Keratinocyte (primary cell): ENCODE measurements around the gene CCDC127. TPM values are rescaled to one million over a fixed set of nuclear protein-coding genes. Genes with fewer than 3 reads are reported as not detected.
A peak's percentile ranks its signal among the peaks of the same experiment; 100 is the strongest.

Experiments
- DNase-seq: peaks from one replicate; pipeline ENCODE4 v3.0.0-alpha.2; 2011; ENCODE audit warnings: low read depth, missing footprints, low spot score
- FAIRE-seq: peaks from 2 replicates; lab custom pipeline; 2011; peaks lifted over from hg19 to GRCh38; lab: Jason Lieb, UNC
- H2AFZ ChIP-seq: 2 replicates; pipeline ENCODE4 v1.6.0; 2012; ENCODE audit warnings: low read length, control low read depth, inconsistent platforms; ENCODE audit not compliant: control insufficient read depth
- H3K27ac ChIP-seq: 2 replicates; pipeline ENCODE4 v1.5.1; 2011; ENCODE audit warnings: low read length; ENCODE audit not compliant: control insufficient read depth, insufficient read depth
- H3K27me3 ChIP-seq: 3 replicates; pipeline ENCODE4 v1.6.0; 2011; ENCODE audit warnings: low read length; ENCODE audit not compliant: control insufficient read depth, insufficient read depth; ENCODE audit errors: extremely low read depth
- H3K36me3 ChIP-seq, 2 experiments: 2 replicates in 1 of 2; 3 replicates in 1 of 2; pipeline ENCODE4 v1.5.1; 2011; ENCODE audit warnings: low read length in 2 of 2, mild to moderate bottlenecking in 1 of 2; ENCODE audit not compliant: control insufficient read depth in 2 of 2, insufficient read depth in 2 of 2; ENCODE audit errors: extremely low read depth in 1 of 2
- H3K4me1 ChIP-seq: 3 replicates; pipeline ENCODE4 v1.5.1; 2011; ENCODE audit warnings: low read length; ENCODE audit not compliant: control insufficient read depth, insufficient read depth; ENCODE audit errors: extremely low read depth
- H3K4me2 ChIP-seq: 3 replicates; pipeline ENCODE4 v1.6.0; 2011; ENCODE audit warnings: low read depth, low read length; ENCODE audit not compliant: control insufficient read depth, insufficient read depth; ENCODE audit errors: extremely low read depth
- H3K4me3 ChIP-seq, 3 experiments: fragments of 200-600 bp in 1 of 3; sonication (generic) in 1 of 3; 2 replicates in 2 of 3; 3 replicates in 1 of 3; pipeline ENCODE4 v1.5.1; 2011 to 2016; ENCODE audit warnings: low read length in 3 of 3, mild to moderate bottlenecking in 3 of 3, control low read depth in 2 of 3, inconsistent platforms in 1 of 3, low read depth in 1 of 3, mixed read lengths in 1 of 3, mixed run types in 1 of 3, moderate library complexity in 1 of 3; ENCODE audit not compliant: control insufficient read depth in 2 of 3, insufficient read depth in 2 of 3; ENCODE audit errors: extremely low read depth in 1 of 3
- H3K79me2 ChIP-seq: 2 replicates; pipeline ENCODE4 v1.6.0; 2012; ENCODE audit warnings: low read length; ENCODE audit not compliant: control insufficient read depth, insufficient read depth
- H3K9ac ChIP-seq: 3 replicates; pipeline ENCODE4 v1.6.0; 2011; ENCODE audit warnings: low read length; ENCODE audit not compliant: control insufficient read depth, insufficient read depth; ENCODE audit errors: extremely low read depth
- H3K9me1 ChIP-seq: 3 replicates; pipeline ENCODE4 v1.6.0; 2011; ENCODE audit warnings: low read length; ENCODE audit not compliant: control insufficient read depth, insufficient read depth; ENCODE audit errors: extremely low read depth
- H3K9me3 ChIP-seq: 2 replicates; pipeline ENCODE4 v1.5.1; 2012; ENCODE audit warnings: low read depth, low read length; ENCODE audit not compliant: control insufficient read depth
- H4K20me1 ChIP-seq: 3 replicates; pipeline ENCODE4 v1.6.0; 2011; ENCODE audit warnings: low read length; ENCODE audit not compliant: control insufficient read depth, insufficient read depth; ENCODE audit errors: extremely low read depth
- EZH2 ChIP-seq: IDR thresholded peaks from one replicate; pipeline ENCODE4 v1.6.1; 2012; ENCODE audit warnings: inconsistent platforms, mild to moderate bottlenecking, low read length, moderate library complexity
- dilution Hi-C: fragments of 300-500 bp; cut with MboI; formaldehyde crosslinking; loops from one replicate; pipeline ENCODE4 v1.7.0; 2020; ENCODE audit warnings: low sequenced_read_pairs; ENCODE audit not compliant: extremely low pct_ligation_motif_present
- polyA plus RNA-seq, 5 experiments: library from polyadenylated mRNA; depleted of rRNA in 3 of 5; stranded (reverse) in 3 of 5; stranded (forward) in 1 of 5; unstranded in 1 of 5; fragments of >200 nt; gene quantifications; 1 replicate in 1 of 5; 2 replicates in 3 of 5; 3 replicates in 1 of 5; pipeline versions ENCODE4 v1.2.1 to v1.2.3, GENCODE V29; 2011 to 2012; ENCODE audit warnings: missing spikeins in 2 of 5, low read depth in 1 of 5, low replicate concordance in 1 of 5
- TF ChIP-seq, protein P1 (sequence below), 3 experiments: IDR thresholded peaks in 1 of 3; conservative IDR thresholded peaks in 1 of 3; optimal IDR thresholded peaks in 1 of 3; 2 replicates in 2 of 3; 3 replicates in 1 of 3; pipeline versions ENCODE3 to v1.5.1; 2011; ENCODE audit warnings: low read length in 3 of 3, mild to moderate bottlenecking in 3 of 3, moderate library complexity in 2 of 3, control low read depth in 1 of 3, inconsistent platforms in 1 of 3; ENCODE audit not compliant: insufficient read depth in 2 of 3; ENCODE audit errors: extremely low read depth in 1 of 3

CCDC127 gene
- polyA plus RNA-seq, 1 donor (not counting 4 experiments of a cell fraction or from before 2014, with no cell fraction given) = 4.9 TPM

DNA sequence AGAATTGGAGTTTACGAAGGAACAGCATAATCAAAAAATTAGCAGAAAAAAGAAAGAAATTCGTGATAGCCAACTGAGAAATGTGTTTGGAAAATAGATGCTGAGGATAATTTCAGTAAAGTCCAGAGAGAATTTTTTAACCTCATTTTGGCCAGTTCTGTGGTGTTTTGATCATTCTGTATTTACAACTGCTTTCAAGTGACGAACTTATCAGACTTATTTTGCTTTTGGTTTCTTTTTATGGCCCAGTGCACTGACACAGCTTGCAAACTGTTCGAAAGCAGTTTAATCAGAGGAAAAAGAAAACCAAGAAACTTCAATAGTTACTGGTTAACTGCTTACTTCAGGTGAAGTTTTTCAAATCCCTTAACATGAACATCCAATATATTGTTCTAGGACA lies 2.0 kb upstream of the CCDC127 start:
- DNase-seq (no peak), FAIRE-seq (no peak)
- Histone ChIP-seq H3K4me2 (peak overlapping the region; percentile 78), H3K9me1 (no peaks in the 10 kb centered on the region), H2AFZ (no peak overlapping the region), H3K4me3 (peak overlapping the region; percentile 62 to 99 (median 89)), H3K9me3 (no peaks in the 10 kb centered on the region), H3K9ac (peak overlapping the region; percentile 87), H4K20me1 (peaks cover 2% of the 10 kb centered on the region), H3K79me2 (peaks cover 70% of the 10 kb centered on the region), H3K4me1 (peaks cover 8% of the 10 kb centered on the region), H3K27me3 (no peaks in the 10 kb centered on the region), H3K27ac (peak overlapping the region; percentile 8), H3K36me3 (peaks cover 7 to 12% of the 10 kb centered on the region in 2 experiments)
- TF ChIP-seq, protein P1, sequence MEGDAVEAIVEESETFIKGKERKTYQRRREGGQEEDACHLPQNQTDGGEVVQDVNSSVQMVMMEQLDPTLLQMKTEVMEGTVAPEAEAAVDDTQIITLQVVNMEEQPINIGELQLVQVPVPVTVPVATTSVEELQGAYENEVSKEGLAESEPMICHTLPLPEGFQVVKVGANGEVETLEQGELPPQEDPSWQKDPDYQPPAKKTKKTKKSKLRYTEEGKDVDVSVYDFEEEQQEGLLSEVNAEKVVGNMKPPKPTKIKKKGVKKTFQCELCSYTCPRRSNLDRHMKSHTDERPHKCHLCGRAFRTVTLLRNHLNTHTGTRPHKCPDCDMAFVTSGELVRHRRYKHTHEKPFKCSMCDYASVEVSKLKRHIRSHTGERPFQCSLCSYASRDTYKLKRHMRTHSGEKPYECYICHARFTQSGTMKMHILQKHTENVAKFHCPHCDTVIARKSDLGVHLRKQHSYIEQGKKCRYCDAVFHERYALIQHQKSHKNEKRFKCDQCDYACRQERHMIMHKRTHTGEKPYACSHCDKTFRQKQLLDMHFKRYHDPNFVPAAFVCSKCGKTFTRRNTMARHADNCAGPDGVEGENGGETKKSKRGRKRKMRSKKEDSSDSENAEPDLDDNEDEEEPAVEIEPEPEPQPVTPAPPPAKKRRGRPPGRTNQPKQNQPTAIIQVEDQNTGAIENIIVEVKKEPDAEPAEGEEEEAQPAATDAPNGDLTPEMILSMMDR (optimal IDR thresholded peaks at IDR 0.05 in 1 of 3, IDR thresholded peaks at IDR 0.05 in 1 of 3, conservative IDR thresholded peaks at IDR 0.05 in 1 of 3; ENCODE audit: extremely low read depth in 1 of 3, insufficient read depth in 2 of 3, low read length in 3 of 3) = no peak
- dilution Hi-C loops = no loop called here

DNA sequence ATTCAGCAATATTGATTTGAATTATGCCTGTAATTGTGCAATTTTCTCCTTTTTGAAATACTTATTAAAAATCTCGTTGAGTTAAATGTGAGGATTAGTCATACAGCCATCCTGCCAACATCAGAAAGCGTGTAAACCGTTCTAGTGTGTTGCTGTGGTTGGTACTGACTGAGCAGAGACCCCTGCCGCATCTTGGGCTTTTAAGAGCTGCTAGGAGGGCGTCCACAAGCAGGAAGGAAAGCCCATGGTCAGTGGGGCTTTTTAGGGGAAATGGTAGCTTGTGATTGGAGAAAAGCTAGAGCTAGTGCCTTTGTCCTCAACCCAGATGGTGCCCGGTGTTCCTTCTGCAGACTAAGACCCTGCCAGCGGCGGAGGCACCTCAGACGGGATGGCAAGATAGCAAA lies 1.5 kb upstream of the CCDC127 start:
- Histone ChIP-seq H3K4me3 (peak overlapping the region; percentile 62 to 99 (median 89)), H2AFZ (no peak overlapping the region), H4K20me1 (peaks cover 2% of the 10 kb centered on the region), H3K4me2 (peak overlapping the region; percentile 78), H3K79me2 (peaks cover 70% of the 10 kb centered on the region), H3K9me1 (no peaks in the 10 kb centered on the region), H3K27me3 (no peaks in the 10 kb centered on the region), H3K9ac (peak overlapping the region; percentile 87), H3K9me3 (no peaks in the 10 kb centered on the region), H3K4me1 (peaks cover 10% of the 10 kb centered on the region), H3K27ac (peak overlapping the region; percentile 75), H3K36me3 (peaks cover 6% of the 10 kb centered on the region in 2 experiments)
- no peak for DNase-seq
- FAIRE-seq = no peak
- dilution Hi-C loops = no loop called here
- no peak for TF ChIP-seq EZH2
- TF ChIP-seq, protein P1 (optimal IDR thresholded peaks at IDR 0.05 in 1 of 3, IDR thresholded peaks at IDR 0.05 in 1 of 3, conservative IDR thresholded peaks at IDR 0.05 in 1 of 3; ENCODE audit: extremely low read depth in 1 of 3, insufficient read depth in 2 of 3, low read length in 3 of 3) = no peak
